ENCODE results near the gene DTNA.

Gene DTNA

GRCh38 chr18:34742891-34743341 is 32.8 kb downstream of the DTNA start:
- H3K27ac ChIP-seq (ENCODE audit: low read length): no peak overlapping the region
- H3K36me3 ChIP-seq (ENCODE audit: control insufficient read depth in 1 of 2, insufficient read depth in 2 of 2, low read length in 2 of 2): no peaks in the 10 kb centered on the region
- H3K4me3 ChIP-seq (ENCODE audit: low read depth in 1 of 2, low read length in 2 of 2): no peak overlapping the region
- H3K27me3 ChIP-seq (ENCODE audit: low read depth, low read length): no peaks in the 10 kb centered on the region
- peaks cover 0 to 38% of the 10 kb centered on the region in 2 donors for H3K4me1 ChIP-seq (ENCODE audit: control insufficient read depth in 1 of 2, insufficient read depth in 2 of 2, low read length in 2 of 2)
- no peaks in the 10 kb centered on the region for H3K9me3 ChIP-seq (ENCODE audit: control insufficient read depth in 1 of 2, low read length in 2 of 2)

- no peak overlapping the region for H3K27ac ChIP-seq (ENCODE audit: low read length)
- H3K4me3 ChIP-seq (ENCODE audit: low read depth in 1 of 2, low read length in 2 of 2): no peak overlapping the region
- H3K27me3 ChIP-seq (ENCODE audit: low read depth, low read length): no peaks in the 10 kb centered on the region
- no peaks in the 10 kb centered on the region for H3K9me3 ChIP-seq (ENCODE audit: control insufficient read depth in 1 of 2, low read length in 2 of 2)
- H3K4me1 ChIP-seq (ENCODE audit: control insufficient read depth in 1 of 2, insufficient read depth in 2 of 2, low read length in 2 of 2): peaks cover 0 to 26% of the 10 kb centered on the region in 2 donors
- no peaks in the 10 kb centered on the region for H3K36me3 ChIP-seq (ENCODE audit: control insufficient read depth in 1 of 2, insufficient read depth in 2 of 2, low read length in 2 of 2)
Measured at GRCh38 chr18:34744569-34744968, 34.5 kb downstream of the DTNA start.

- Histone ChIP-seq H3K4me3 (ENCODE audit: low read depth in 1 of 2, low read length in 2 of 2) (no peak overlapping the region), H3K27me3 (ENCODE audit: low read depth, low read length) (no peaks in the 10 kb centered on the region), H3K9me3 (ENCODE audit: control insufficient read depth in 1 of 2, low read length in 2 of 2) (no peaks in the 10 kb centered on the region), H3K27ac (ENCODE audit: low read length) (no peak overlapping the region), H3K4me1 (ENCODE audit: control insufficient read depth in 1 of 2, insufficient read depth in 2 of 2, low read length in 2 of 2) (peaks cover 0 to 14% of the 10 kb centered on the region in 2 donors), H3K36me3 (ENCODE audit: control insufficient read depth in 1 of 2, insufficient read depth in 2 of 2, low read length in 2 of 2) (no peaks in the 10 kb centered on the region)
Measured at GRCh38 chr18:34746614-34747013, 36.5 kb downstream of the DTNA start.

- Histone ChIP-seq H3K4me1 (ENCODE audit: control insufficient read depth in 1 of 2, insufficient read depth in 2 of 2, low read length in 2 of 2) (no peaks in the 10 kb centered on the region), H3K9me3 (ENCODE audit: control insufficient read depth in 1 of 2, low read length in 2 of 2) (no peaks in the 10 kb centered on the region), H3K27ac (ENCODE audit: low read length) (no peak overlapping the region), H3K4me3 (ENCODE audit: low read depth in 1 of 2, low read length in 2 of 2) (no peak overlapping the region), H3K36me3 (ENCODE audit: control insufficient read depth in 1 of 2, insufficient read depth in 2 of 2, low read length in 2 of 2) (no peaks in the 10 kb centered on the region), H3K27me3 (ENCODE audit: low read depth, low read length) (no peaks in the 10 kb centered on the region)
Measured at GRCh38 chr18:34749721-34750120, 39.6 kb downstream of the DTNA start.

- H3K36me3 ChIP-seq (ENCODE audit: control insufficient read depth in 1 of 2, insufficient read depth in 2 of 2, low read length in 2 of 2): no peaks in the 10 kb centered on the region
- no peak overlapping the region for H3K4me3 ChIP-seq (ENCODE audit: low read depth in 1 of 2, low read length in 2 of 2)
- H3K9me3 ChIP-seq (ENCODE audit: control insufficient read depth in 1 of 2, low read length in 2 of 2): no peaks in the 10 kb centered on the region
- no peaks in the 10 kb centered on the region for H3K4me1 ChIP-seq (ENCODE audit: control insufficient read depth in 1 of 2, insufficient read depth in 2 of 2, low read length in 2 of 2)
- H3K27ac ChIP-seq (ENCODE audit: low read length): no peak overlapping the region
- H3K27me3 ChIP-seq (ENCODE audit: low read depth, low read length): no peaks in the 10 kb centered on the region
Measured at GRCh38 chr18:34752056-34752455, 42.0 kb downstream of the DTNA start.

- Histone ChIP-seq H3K4me1 (ENCODE audit: control insufficient read depth in 1 of 2, insufficient read depth in 2 of 2, low read length in 2 of 2) (no peaks in the 10 kb centered on the region), H3K27me3 (ENCODE audit: low read depth, low read length) (no peaks in the 10 kb centered on the region), H3K36me3 (ENCODE audit: control insufficient read depth in 1 of 2, insufficient read depth in 2 of 2, low read length in 2 of 2) (no peaks in the 10 kb centered on the region), H3K4me3 (ENCODE audit: low read depth in 1 of 2, low read length in 2 of 2) (no peak overlapping the region), H3K27ac (ENCODE audit: low read length) (no peak overlapping the region), H3K9me3 (ENCODE audit: control insufficient read depth in 1 of 2, low read length in 2 of 2) (no peaks in the 10 kb centered on the region)
Measured at GRCh38 chr18:34754300-34754699, 44.2 kb downstream of the DTNA start.

- Histone ChIP-seq H3K4me1 (ENCODE audit: control insufficient read depth in 1 of 2, insufficient read depth in 2 of 2, low read length in 2 of 2) (no peaks in the 10 kb centered on the region), H3K9me3 (ENCODE audit: control insufficient read depth in 1 of 2, low read length in 2 of 2) (no peaks in the 10 kb centered on the region)
Measured at GRCh38 chr18:34757666-34758065, 47.6 kb downstream of the DTNA start.

GRCh38 chr18:34758378-34758948 is 48.4 kb downstream of the DTNA start:
- no peaks in the 10 kb centered on the region for H3K27me3 ChIP-seq (ENCODE audit: low read depth, low read length)
- H3K9me3 ChIP-seq (ENCODE audit: control insufficient read depth in 1 of 2, low read length in 2 of 2): no peaks in the 10 kb centered on the region
- H3K4me3 ChIP-seq (ENCODE audit: low read depth in 1 of 2, low read length in 2 of 2): no peak overlapping the region
- H3K27ac ChIP-seq (ENCODE audit: low read length): no peak overlapping the region
- no peaks in the 10 kb centered on the region for H3K36me3 ChIP-seq (ENCODE audit: control insufficient read depth in 1 of 2, insufficient read depth in 2 of 2, low read length in 2 of 2)
- H3K4me1 ChIP-seq (ENCODE audit: control insufficient read depth in 1 of 2, insufficient read depth in 2 of 2, low read length in 2 of 2): no peaks in the 10 kb centered on the region

More at GRCh38 chr18:34757666-34758065, 47.6 kb downstream of the DTNA start:
- H3K36me3 ChIP-seq (ENCODE audit: control insufficient read depth in 1 of 2, insufficient read depth in 2 of 2, low read length in 2 of 2): no peaks in the 10 kb centered on the region
- H3K27me3 ChIP-seq (ENCODE audit: low read depth, low read length): no peaks in the 10 kb centered on the region
- H3K4me3 ChIP-seq (ENCODE audit: low read depth in 1 of 2, low read length in 2 of 2): no peak overlapping the region
- no peak overlapping the region for H3K27ac ChIP-seq (ENCODE audit: low read length)

- Histone ChIP-seq H3K36me3 (ENCODE audit: control insufficient read depth in 1 of 2, insufficient read depth in 2 of 2, low read length in 2 of 2) (no peaks in the 10 kb centered on the region), H3K4me3 (ENCODE audit: low read depth in 1 of 2, low read length in 2 of 2) (no peak overlapping the region), H3K27ac (ENCODE audit: low read length) (no peak overlapping the region)
Measured at GRCh38 chr18:34760444-34760843, 50.3 kb downstream of the DTNA start.

GRCh38 chr18:34764451-34764850 is 54.4 kb downstream of the DTNA start:
- Histone ChIP-seq H3K27ac (ENCODE audit: low read length) (no peak overlapping the region), H3K27me3 (ENCODE audit: low read depth, low read length) (no peaks in the 10 kb centered on the region), H3K36me3 (ENCODE audit: control insufficient read depth in 1 of 2, insufficient read depth in 2 of 2, low read length in 2 of 2) (peaks cover 0 to 5% of the 10 kb centered on the region in 2 donors), H3K4me3 (ENCODE audit: low read depth in 1 of 2, low read length in 2 of 2) (no peak overlapping the region), H3K4me1 (ENCODE audit: control insufficient read depth in 1 of 2, insufficient read depth in 2 of 2, low read length in 2 of 2) (no peaks in the 10 kb centered on the region), H3K9me3 (ENCODE audit: control insufficient read depth in 1 of 2, low read length in 2 of 2) (no peaks in the 10 kb centered on the region)

More at GRCh38 chr18:34760444-34760843, 50.3 kb downstream of the DTNA start:
- no peaks in the 10 kb centered on the region for H3K4me1 ChIP-seq (ENCODE audit: control insufficient read depth in 1 of 2, insufficient read depth in 2 of 2, low read length in 2 of 2)
- H3K9me3 ChIP-seq (ENCODE audit: control insufficient read depth in 1 of 2, low read length in 2 of 2): no peaks in the 10 kb centered on the region
- H3K27me3 ChIP-seq (ENCODE audit: low read depth, low read length): no peaks in the 10 kb centered on the region

- Histone ChIP-seq H3K36me3 (ENCODE audit: control insufficient read depth in 1 of 2, insufficient read depth in 2 of 2, low read length in 2 of 2) (peaks cover 0 to 5% of the 10 kb centered on the region in 2 donors), H3K9me3 (ENCODE audit: control insufficient read depth in 1 of 2, low read length in 2 of 2) (no peaks in the 10 kb centered on the region), H3K27ac (ENCODE audit: low read length) (no peak overlapping the region), H3K4me1 (ENCODE audit: control insufficient read depth in 1 of 2, insufficient read depth in 2 of 2, low read length in 2 of 2) (no peaks in the 10 kb centered on the region), H3K27me3 (ENCODE audit: low read depth, low read length) (no peaks in the 10 kb centered on the region), H3K4me3 (ENCODE audit: low read depth in 1 of 2, low read length in 2 of 2) (no peak overlapping the region)
Measured at GRCh38 chr18:34767601-34768027, 57.5 kb downstream of the DTNA start.

GRCh38 chr18:34771958-34772357 is 61.9 kb downstream of the DTNA start:
- Histone ChIP-seq H3K9me3 (ENCODE audit: control insufficient read depth in 1 of 2, low read length in 2 of 2) (no peaks in the 10 kb centered on the region), H3K4me1 (ENCODE audit: control insufficient read depth in 1 of 2, insufficient read depth in 2 of 2, low read length in 2 of 2) (peaks cover 8 to 12% of the 10 kb centered on the region in 2 donors), H3K4me3 (ENCODE audit: low read depth in 1 of 2, low read length in 2 of 2) (no peak overlapping the region), H3K27ac (ENCODE audit: low read length) (peak overlapping the region; percentile 64), H3K36me3 (ENCODE audit: control insufficient read depth in 1 of 2, insufficient read depth in 2 of 2, low read length in 2 of 2) (peaks cover 0 to 5% of the 10 kb centered on the region in 2 donors), H3K27me3 (ENCODE audit: low read depth, low read length) (no peaks in the 10 kb centered on the region)
